B cell (primary cell): Measurements from ENCODE around the gene APOD. TPM values are rescaled to one million over a fixed set of nuclear protein-coding genes. Genes with fewer than 3 reads are reported as not detected.
"Not testable (repeated sequence)": the region's sequence is repeated elsewhere in the genome, so short reads cannot be mapped to it uniquely, and the experiment has no call there.

Source experiments
- ATAC-seq: fragments of 200-7000 bp; cut with Tn5 transposase; one replicate; pipeline ENCODE4 v1.10.0; 2021; ENCODE audit warnings: low read depth, mild to moderate bottlenecking, moderate number of reproducible peaks, moderate library complexity
- CTCF ChIA-PET: fragments of 350-600 bp; sonication (Branson Sonifier 250); formaldehyde crosslinking; loops from one replicate; lab custom pipeline; 2021; ENCODE audit warnings: antibody characterized with exemption, inconsistent platforms; lab: Charles Lee
- POLR2A ChIA-PET: fragments of 350-600 bp; sonication (Branson Sonifier 250); formaldehyde crosslinking; loops from one replicate; lab custom pipeline; 2021; ENCODE audit warnings: antibody characterized with exemption; lab: Charles Lee
- DNase-seq: peaks from one replicate; pipeline ENCODE4 v3.0.0; 2013
- H2AFZ ChIP-seq: 2 replicates; pipeline ENCODE4 v1.6.1; 2012; ENCODE audit warnings: mild to moderate bottlenecking, low read depth, low read length; ENCODE audit not compliant: insufficient read depth, poor library complexity, severe bottlenecking
- H3K27ac ChIP-seq, 2 donors: 1 replicate in 1 of 2; 2 replicates in 1 of 2; pipeline ENCODE4 v1.5.1; 2012 to 2013; ENCODE audit warnings: low read length in 2 of 2, mild to moderate bottlenecking in 2 of 2, moderate library complexity in 1 of 2
- H3K27me3 ChIP-seq, 4 experiments: fragments of 200-600 bp in 1 of 4; sonication (generic) in 1 of 4; replicated peaks in 1 of 4; 1 replicate in 2 of 4; 2 replicates in 2 of 4; pipeline versions ENCODE4 v1.6.1 to v1.7.0; 2013 to 2016; ENCODE audit warnings: low read length in 3 of 4, mild to moderate bottlenecking in 2 of 4, mixed read lengths in 1 of 4, moderate library complexity in 1 of 4; ENCODE audit not compliant: insufficient read depth in 4 of 4, control insufficient read depth in 3 of 4; ENCODE audit errors: control extremely low read depth in 1 of 4
- H3K36me3 ChIP-seq, 2 experiments: replicated peaks in 1 of 2; 1 replicate in 1 of 2; 2 replicates in 1 of 2; pipeline versions ENCODE4 v1.6.1 to v1.7.1; 2013; ENCODE audit warnings: low read length in 1 of 2; ENCODE audit not compliant: insufficient read depth in 2 of 2, control insufficient read depth in 1 of 2; ENCODE audit errors: control extremely low read depth in 1 of 2, extremely low read depth in 1 of 2
- H3K4me1 ChIP-seq, 2 donors: fragments of 200-600 bp in 1 of 2; sonication (generic) in 1 of 2; 1 replicate in 1 of 2; 2 replicates in 1 of 2; pipeline versions ENCODE4 v1.5.1 to v1.6.1; 2013 to 2017; ENCODE audit warnings: low read length in 2 of 2; ENCODE audit not compliant: control insufficient read depth in 2 of 2, insufficient read depth in 2 of 2
- H3K4me2 ChIP-seq: replicated peaks from 2 replicates; pipeline ENCODE3; 2012; ENCODE audit warnings: mild to moderate bottlenecking, low read depth, low read length; ENCODE audit not compliant: poor library complexity, severe bottlenecking
- H3K4me3 ChIP-seq, 5 experiments: fragments of 200-600 bp in 1 of 5; sonication (generic) in 1 of 5; 1 replicate in 3 of 5; 2 replicates in 2 of 5; pipeline versions ENCODE4 v1.5.1 to v1.7.0; 2011 to 2016; ENCODE audit warnings: low read length in 4 of 5, mild to moderate bottlenecking in 4 of 5, low read depth in 2 of 5, control low read depth in 1 of 5, moderate library complexity in 1 of 5; ENCODE audit not compliant: insufficient read depth in 1 of 5; ENCODE audit errors: control extremely low read depth in 1 of 5, extremely low read depth in 1 of 5
- H3K79me2 ChIP-seq: fragments of 200-600 bp; sonication (generic); one replicate; pipeline ENCODE4 v1.6.0; 2016; ENCODE audit warnings: low read length; ENCODE audit not compliant: control insufficient read depth, insufficient read depth
- H3K9ac ChIP-seq: fragments of 200-600 bp; sonication (generic); 2 replicates; pipeline ENCODE4 v1.6.1; 2017; ENCODE audit warnings: mild to moderate bottlenecking, low read length, moderate library complexity
- H3K9me3 ChIP-seq, 3 donors: one replicate each; pipeline versions ENCODE4 v1.6.1 to v1.7.1; 2013; ENCODE audit warnings: low read length in 2 of 3; ENCODE audit not compliant: control insufficient read depth in 2 of 3, insufficient read depth in 1 of 3; ENCODE audit errors: control extremely low read depth in 1 of 3
- H4K20me1 ChIP-seq: 2 replicates; pipeline ENCODE4 v1.6.0; 2012; ENCODE audit warnings: mild to moderate bottlenecking, low read length; ENCODE audit not compliant: insufficient read depth, control insufficient read depth, poor library complexity, severe bottlenecking
- H3K27ac Mint-ChIP-seq: one replicate; pipeline ENCODE4 v1.8.0; 2021; ENCODE audit warnings: mixed read lengths
- H3K27me3 Mint-ChIP-seq: one replicate; pipeline ENCODE4 v1.8.0; 2021; ENCODE audit warnings: mixed read lengths
- H3K4me1 Mint-ChIP-seq: one replicate; pipeline ENCODE4 v1.8.0; 2021; ENCODE audit warnings: mixed read lengths
- H3K4me3 Mint-ChIP-seq: one replicate; pipeline ENCODE4 v1.8.0; 2021; ENCODE audit warnings: mixed read lengths
- H3K9me3 Mint-ChIP-seq: one replicate; pipeline ENCODE4 v1.8.0; 2022; ENCODE audit warnings: mixed read lengths; ENCODE audit not compliant: insufficient read depth
- EZH2 ChIP-seq: IDR thresholded peaks from 2 replicates; pipeline ENCODE4 v1.6.1; 2012; ENCODE audit warnings: borderline replicate concordance, low read depth, mild to moderate bottlenecking, moderate library complexity, low read length; ENCODE audit not compliant: insufficient read depth, poor library complexity, severe bottlenecking
- WGBS: methylation state at CpG from one replicate; pipeline ENCODE4 v1.1.5; 2013; ENCODE audit warnings: missing lambda C conversion rate; ENCODE audit not compliant: insufficient coverage; 5-methylcytosine and 5-hydroxymethylcytosine counted together
- intact Hi-C: fragments of 100-400 bp; cut with micrococcal nuclease; formaldehyde crosslinking; loops from one replicate; pipeline ENCODE4 v1.10.0; 2022
- polyA plus RNA-seq: library from polyadenylated mRNA; depleted of rRNA; stranded (reverse); fragments of >200 nt; gene quantifications from 2 replicates; pipeline ENCODE4 v1.2.3, GENCODE V29; 2012
- total RNA-seq, 2 donors: library from RNA; stranded (reverse); fragments of 120-200 nt in 1 of 2; gene quantifications; 1 replicate in 1 of 2; 2 replicates in 1 of 2; pipeline versions ENCODE4 v1.2.3 to v1.2.4, GENCODE V29; 2013 to 2022
- TF ChIP-seq, protein P1 (sequence below): fragments of 200-600 bp; IDR thresholded peaks from one replicate; pipeline ENCODE4 v1.8.0; 2022; ENCODE audit warnings: antibody characterized with exemption, mild to moderate bottlenecking

The APOD gene
- total and polyA plus RNA-seq, 2 donors (not counting 1 experiment from before 2014, with no cell fraction given), result 0.59 TPM; not detected in 1

DNA sequence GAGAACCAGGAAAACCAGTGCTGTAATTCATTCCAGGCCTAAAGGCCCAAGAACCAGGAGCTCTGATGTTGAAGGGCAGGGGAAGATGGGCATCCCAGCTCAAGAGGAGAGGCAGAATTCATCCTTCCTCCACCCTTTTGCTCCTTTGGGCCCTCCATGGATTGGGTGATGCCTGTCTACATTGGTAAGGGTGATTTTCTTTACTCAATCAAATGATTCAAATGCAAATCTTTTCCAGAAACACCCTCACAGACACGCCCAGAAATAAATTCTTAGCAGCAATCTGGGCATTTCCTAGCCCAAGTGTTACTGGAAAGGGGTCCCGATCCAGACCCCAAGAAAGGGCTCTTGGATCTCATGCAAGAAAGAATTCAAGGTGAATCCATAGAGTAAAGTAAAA is 17.6 kb upstream of the APOD start:
- Mint-ChIP-seq H3K27me3 (no peaks in the 10 kb centered on the region), H3K4me1 (peaks cover 5% of the 10 kb centered on the region)
- 100% methylated on average over 2 of the region's 2 CpGs for WGBS

GRCh38 chr3:195599926-195600325 is 16.2 kb upstream of the APOD start:
- not testable (repeated sequence) for ATAC-seq

More for the DNA sequence above, 17.6 kb upstream of the APOD start:
- ATAC-seq (no peak), DNase-seq (no peak)
- no peak for TF ChIP-seq EZH2
- TF ChIP-seq, protein P1, sequence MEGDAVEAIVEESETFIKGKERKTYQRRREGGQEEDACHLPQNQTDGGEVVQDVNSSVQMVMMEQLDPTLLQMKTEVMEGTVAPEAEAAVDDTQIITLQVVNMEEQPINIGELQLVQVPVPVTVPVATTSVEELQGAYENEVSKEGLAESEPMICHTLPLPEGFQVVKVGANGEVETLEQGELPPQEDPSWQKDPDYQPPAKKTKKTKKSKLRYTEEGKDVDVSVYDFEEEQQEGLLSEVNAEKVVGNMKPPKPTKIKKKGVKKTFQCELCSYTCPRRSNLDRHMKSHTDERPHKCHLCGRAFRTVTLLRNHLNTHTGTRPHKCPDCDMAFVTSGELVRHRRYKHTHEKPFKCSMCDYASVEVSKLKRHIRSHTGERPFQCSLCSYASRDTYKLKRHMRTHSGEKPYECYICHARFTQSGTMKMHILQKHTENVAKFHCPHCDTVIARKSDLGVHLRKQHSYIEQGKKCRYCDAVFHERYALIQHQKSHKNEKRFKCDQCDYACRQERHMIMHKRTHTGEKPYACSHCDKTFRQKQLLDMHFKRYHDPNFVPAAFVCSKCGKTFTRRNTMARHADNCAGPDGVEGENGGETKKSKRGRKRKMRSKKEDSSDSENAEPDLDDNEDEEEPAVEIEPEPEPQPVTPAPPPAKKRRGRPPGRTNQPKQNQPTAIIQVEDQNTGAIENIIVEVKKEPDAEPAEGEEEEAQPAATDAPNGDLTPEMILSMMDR, result no peak
- no peak overlapping the region for H3K9ac ChIP-seq
- no peak overlapping the region for H3K4me2 ChIP-seq
- Mint-ChIP-seq H3K4me3 (no peak overlapping the region), H3K9me3 (no peaks in the 10 kb centered on the region), H3K27ac (no peak overlapping the region)
- intact Hi-C loops, result no loop called here
- no peak overlapping the region for H2AFZ ChIP-seq
- H3K79me2 ChIP-seq, result no peaks in the 10 kb centered on the region
- H3K9me3 ChIP-seq, result peaks cover 0 to 6% (median 3%) of the 10 kb centered on the region in 3 donors
- CTCF ChIA-PET, result no interaction called here
- no peak overlapping the region for H3K4me3 ChIP-seq
- H4K20me1 ChIP-seq, result no peaks in the 10 kb centered on the region
- no peaks in the 10 kb centered on the region for H3K4me1 ChIP-seq
- POLR2A ChIA-PET, result no interaction called here
- no peak overlapping the region for H3K27ac ChIP-seq
- no peaks in the 10 kb centered on the region for H3K36me3 ChIP-seq
- H3K27me3 ChIP-seq, result no peaks in the 10 kb centered on the region

GRCh38 chr3:195599516-195599915 is 15.8 kb upstream of the APOD start:
- H4K20me1 ChIP-seq, H3K9me3 Mint-ChIP-seq, intact Hi-C loops, CTCF ChIA-PET, H3K9ac ChIP-seq, H3K4me3 Mint-ChIP-seq, H3K9me3 ChIP-seq, H3K36me3 ChIP-seq, H2AFZ ChIP-seq, H3K27me3 ChIP-seq, DNase-seq, H3K79me2 ChIP-seq, POLR2A ChIA-PET, H3K4me2 ChIP-seq, H3K4me1 ChIP-seq, ATAC-seq, H3K27ac Mint-ChIP-seq, H3K4me1 Mint-ChIP-seq, H3K27ac ChIP-seq, H3K4me3 ChIP-seq, H3K27me3 Mint-ChIP-seq: not testable (repeated sequence)
- no CpG with 5 or more reads among the region's 24 CpGs for WGBS

More at GRCh38 chr3:195599926-195600325, 16.2 kb upstream of the APOD start:
- CTCF ChIA-PET, H2AFZ ChIP-seq, H3K9me3 ChIP-seq, DNase-seq, H3K9ac ChIP-seq, H3K27me3 Mint-ChIP-seq, H3K4me1 ChIP-seq, H4K20me1 ChIP-seq, H3K36me3 ChIP-seq, H3K4me2 ChIP-seq, H3K4me1 Mint-ChIP-seq, H3K27ac ChIP-seq, H3K4me3 ChIP-seq, POLR2A ChIA-PET, intact Hi-C loops, H3K27me3 ChIP-seq, H3K4me3 Mint-ChIP-seq, H3K9me3 Mint-ChIP-seq, H3K27ac Mint-ChIP-seq, H3K79me2 ChIP-seq: not testable (repeated sequence)
- WGBS, result 92% methylated on average over 13 of the region's 23 CpGs
